ENCODE data around the gene MND1.

GRCh38 chr4:153349206-153349805, 4.8 kb downstream of the MND1 start:
- TF ChIP-seq POLR2A (IDR thresholded peaks at IDR 0.05): no peak
- TF ChIP-seq CTCF (IDR thresholded peaks at IDR 0.05 in 8 of 11, conservative IDR thresholded peaks at IDR 0.05 in 3 of 11): no peak
- TF ChIP-seq POLR2AphosphoS5 (IDR thresholded peaks at IDR 0.05): no peak
